ENCODE measurements around the gene LDB2.
"Not testable (repeated sequence)": the region's sequence is repeated elsewhere in the genome, so short reads cannot be mapped to it uniquely, and the experiment has no call there.

Gene LDB2

DNA sequence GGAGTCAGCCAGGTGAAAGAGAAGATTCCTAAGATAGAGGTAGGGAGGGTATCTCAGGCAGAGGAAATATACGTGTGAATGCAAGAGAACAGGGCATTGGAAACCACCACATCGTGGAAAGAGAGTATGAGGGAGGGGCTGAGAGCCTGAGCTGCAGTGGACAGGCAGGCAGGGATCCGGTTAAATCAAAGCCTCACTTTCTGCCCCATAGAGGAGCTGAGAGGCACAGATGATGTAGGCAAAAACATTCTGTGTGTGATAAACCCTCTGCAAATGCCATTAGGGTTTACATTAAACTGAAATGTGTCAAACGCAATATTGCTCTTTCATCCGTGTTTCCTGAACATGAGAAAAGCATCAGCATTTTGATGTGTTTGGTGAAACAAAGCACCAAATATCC lies 374.0 kb downstream of the LDB2 start:
- Mint-ChIP-seq H3K4me1 (ENCODE audit: low read depth) (no peaks in the 10 kb centered on the region), H3K9me3 (no peaks in the 10 kb centered on the region), H3K27me3 (ENCODE audit: low read depth) (no peaks in the 10 kb centered on the region), H3K27ac (no peak overlapping the region), H3K36me3 (ENCODE audit: low read depth) (no peaks in the 10 kb centered on the region), H3K4me3 (no peak overlapping the region)

DNA sequence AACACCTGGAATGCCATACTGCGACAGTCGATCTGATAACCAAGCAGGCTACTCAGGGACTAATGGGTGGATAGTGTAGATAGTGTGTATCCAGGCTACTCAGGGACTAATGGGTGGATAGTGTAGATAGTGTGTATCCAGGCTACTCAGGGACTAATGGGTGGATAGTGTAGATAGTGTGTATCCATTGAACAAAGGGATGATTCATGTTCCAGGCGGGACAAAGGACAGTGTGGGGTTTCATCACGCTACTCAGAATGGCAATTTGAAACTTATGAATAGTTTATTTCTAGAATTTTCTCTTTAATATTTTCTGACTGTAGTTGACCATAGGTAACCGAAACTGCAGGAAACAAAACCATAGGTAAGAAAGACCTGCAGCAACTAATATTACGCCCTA lies 374.9 kb downstream of the LDB2 start:
- H3K4me3 Mint-ChIP-seq = not testable (repeated sequence)

DNA sequence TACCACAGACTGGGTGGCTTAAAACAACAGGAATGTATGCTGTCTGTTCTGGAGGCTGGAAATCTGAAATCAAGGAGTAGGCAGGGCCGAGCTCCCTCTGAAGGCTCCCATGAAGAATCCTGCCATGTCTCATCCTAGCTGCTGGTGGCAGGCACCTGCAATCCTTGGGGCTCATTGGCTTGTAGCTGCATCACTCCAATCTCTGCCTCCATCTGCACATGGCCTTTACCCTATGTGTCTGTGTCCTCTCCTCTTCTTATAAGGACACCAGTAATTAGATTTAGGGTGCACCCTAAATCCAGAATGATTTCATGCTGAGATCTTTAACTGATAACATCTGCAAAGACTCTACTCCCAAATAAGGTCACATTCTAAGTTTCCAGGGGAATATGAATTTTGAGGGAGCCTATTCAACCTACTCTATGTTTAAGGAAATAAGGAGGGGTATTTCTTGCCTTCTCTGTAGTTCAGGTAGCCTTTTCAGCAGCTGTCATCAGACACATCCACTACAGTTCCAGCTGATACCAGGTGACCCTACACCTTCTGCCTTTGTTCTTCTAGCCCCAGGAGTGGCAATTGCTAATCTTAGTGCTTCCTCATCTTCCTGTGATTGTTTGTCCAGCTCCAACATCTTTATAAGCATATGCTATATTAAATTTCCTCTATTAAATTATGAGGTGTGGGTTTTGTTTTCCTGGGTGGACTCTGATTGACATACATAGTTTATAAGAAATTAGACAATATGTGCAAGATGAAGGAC lies 377.1 kb downstream of the LDB2 start:
- no peaks in the 10 kb centered on the region for H3K36me3 Mint-ChIP-seq (ENCODE audit: low read depth)
- no peaks in the 10 kb centered on the region for H3K9me3 Mint-ChIP-seq
- no peak overlapping the region for H3K4me3 Mint-ChIP-seq
- H3K27ac Mint-ChIP-seq = no peak overlapping the region
- no peaks in the 10 kb centered on the region for H3K4me1 Mint-ChIP-seq (ENCODE audit: low read depth)
- no peaks in the 10 kb centered on the region for H3K27me3 Mint-ChIP-seq (ENCODE audit: low read depth)

More for the DNA sequence above, 374.9 kb downstream of the LDB2 start:
- not testable (repeated sequence) for H3K36me3 Mint-ChIP-seq (ENCODE audit: low read depth); H3K9me3 Mint-ChIP-seq; H3K27ac Mint-ChIP-seq; H3K27me3 Mint-ChIP-seq (ENCODE audit: low read depth); H3K4me1 Mint-ChIP-seq (ENCODE audit: low read depth)

DNA sequence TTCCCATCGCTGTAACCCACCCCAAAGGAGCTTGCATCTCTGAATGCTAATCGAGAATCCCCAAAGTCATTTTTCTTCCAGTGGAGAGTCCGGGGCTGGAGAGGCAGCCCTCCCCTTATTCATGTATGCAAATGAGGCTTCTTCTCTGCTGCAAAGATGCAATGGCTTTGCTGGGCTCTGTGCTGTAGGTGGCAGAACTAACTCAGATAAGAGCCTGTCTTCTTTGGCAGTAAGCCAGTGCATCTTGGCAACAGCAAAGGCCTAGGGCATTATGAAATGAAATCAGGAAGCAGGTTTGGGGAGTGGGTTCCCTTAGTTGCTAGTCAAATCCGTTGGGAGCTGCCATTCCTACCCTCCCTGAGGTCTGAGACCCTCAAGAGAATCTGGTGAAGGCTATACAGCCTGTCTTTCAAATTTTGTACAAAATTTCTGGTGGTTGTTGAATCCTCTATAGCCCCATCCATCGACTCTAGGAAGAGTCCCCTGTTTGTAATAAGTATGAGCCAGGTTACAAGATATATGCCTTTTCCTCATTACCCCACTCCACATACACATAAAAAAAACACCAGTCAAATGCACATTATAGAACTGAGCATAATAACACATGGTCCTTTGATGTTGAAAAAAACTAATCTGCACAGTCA lies 381.5 kb downstream of the LDB2 start:
- H3K4me1 Mint-ChIP-seq (ENCODE audit: low read depth) = no peaks in the 10 kb centered on the region
- H3K27ac Mint-ChIP-seq = no peak overlapping the region
- H3K36me3 Mint-ChIP-seq (ENCODE audit: low read depth) = no peaks in the 10 kb centered on the region
- H3K4me3 Mint-ChIP-seq = no peak overlapping the region
- no peaks in the 10 kb centered on the region for H3K27me3 Mint-ChIP-seq (ENCODE audit: low read depth)
- H3K9me3 Mint-ChIP-seq = no peaks in the 10 kb centered on the region

DNA sequence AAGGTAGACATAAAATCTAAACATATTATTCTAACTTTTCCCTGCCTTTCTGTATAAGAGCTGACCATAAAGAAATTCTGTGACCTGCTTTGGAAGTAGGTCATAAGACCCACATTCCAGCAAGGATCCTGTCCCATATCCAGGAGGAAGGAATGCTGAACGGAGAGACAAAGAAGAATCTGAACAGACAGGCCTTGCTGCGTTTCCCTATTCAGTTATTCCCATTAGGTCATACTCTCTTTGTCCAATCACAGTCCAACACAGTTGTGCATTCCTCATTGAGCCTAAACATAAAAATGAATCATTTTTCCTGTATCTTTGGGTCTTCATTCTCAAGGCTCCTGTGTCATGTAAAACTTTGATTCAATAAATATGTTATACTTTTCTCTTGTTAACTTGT lies 384.6 kb downstream of the LDB2 start:
- Mint-ChIP-seq H3K4me3 (no peak overlapping the region), H3K36me3 (ENCODE audit: low read depth) (no peaks in the 10 kb centered on the region), H3K9me3 (peaks cover 4% of the 10 kb centered on the region), H3K4me1 (ENCODE audit: low read depth) (no peaks in the 10 kb centered on the region), H3K27me3 (ENCODE audit: low read depth) (no peaks in the 10 kb centered on the region), H3K27ac (no peak overlapping the region)

DNA sequence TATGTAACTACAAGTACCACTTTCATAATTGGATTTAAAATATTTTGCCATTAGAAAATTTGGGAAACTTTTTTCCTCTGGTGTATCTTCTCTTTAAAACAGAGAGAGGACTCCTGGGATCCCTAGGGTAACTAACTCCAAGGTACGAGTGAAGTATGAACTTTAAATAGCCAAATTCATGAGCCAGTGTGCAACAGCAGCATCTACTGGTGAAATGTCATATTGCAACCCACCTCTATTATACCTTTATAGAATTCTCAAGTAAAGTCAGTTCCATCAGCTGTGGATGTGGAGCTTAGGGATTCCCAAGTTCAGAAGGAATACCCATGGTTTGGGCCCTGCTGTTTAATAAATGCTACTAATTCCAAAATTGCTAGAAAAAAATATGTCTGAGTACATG lies 389.5 kb downstream of the LDB2 start:
- no peaks in the 10 kb centered on the region for H3K36me3 Mint-ChIP-seq (ENCODE audit: low read depth)
- H3K4me3 Mint-ChIP-seq = no peak overlapping the region
- H3K27ac Mint-ChIP-seq = no peak overlapping the region
- H3K9me3 Mint-ChIP-seq = peaks cover 15% of the 10 kb centered on the region
- no peaks in the 10 kb centered on the region for H3K27me3 Mint-ChIP-seq (ENCODE audit: low read depth)
- no peaks in the 10 kb centered on the region for H3K4me1 Mint-ChIP-seq (ENCODE audit: low read depth)

DNA sequence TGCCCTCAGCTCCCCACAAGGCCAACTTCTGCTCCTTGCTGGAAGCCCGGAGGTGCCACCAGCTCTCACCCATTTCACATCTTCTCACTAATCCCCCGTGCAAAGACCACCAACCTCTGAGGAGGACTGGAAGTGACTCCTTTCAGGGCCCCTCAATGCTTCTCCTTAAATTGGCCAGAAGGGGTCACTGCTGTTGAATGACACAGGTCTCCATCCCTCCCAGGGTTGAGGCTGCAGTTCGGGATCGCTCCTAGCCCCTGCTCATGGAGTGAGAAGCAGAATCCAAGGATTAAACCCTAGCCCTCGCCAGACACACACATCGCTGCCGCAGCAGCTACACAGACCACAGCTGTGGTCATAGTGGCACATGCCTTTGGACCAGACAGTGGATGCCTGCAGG lies 392.7 kb downstream of the LDB2 start:
- Mint-ChIP-seq H3K27me3 (ENCODE audit: low read depth) (no peaks in the 10 kb centered on the region), H3K27ac (no peak overlapping the region), H3K36me3 (ENCODE audit: low read depth) (no peaks in the 10 kb centered on the region), H3K4me3 (no peak overlapping the region), H3K9me3 (peaks cover 19% of the 10 kb centered on the region), H3K4me1 (ENCODE audit: low read depth) (no peaks in the 10 kb centered on the region)

DNA sequence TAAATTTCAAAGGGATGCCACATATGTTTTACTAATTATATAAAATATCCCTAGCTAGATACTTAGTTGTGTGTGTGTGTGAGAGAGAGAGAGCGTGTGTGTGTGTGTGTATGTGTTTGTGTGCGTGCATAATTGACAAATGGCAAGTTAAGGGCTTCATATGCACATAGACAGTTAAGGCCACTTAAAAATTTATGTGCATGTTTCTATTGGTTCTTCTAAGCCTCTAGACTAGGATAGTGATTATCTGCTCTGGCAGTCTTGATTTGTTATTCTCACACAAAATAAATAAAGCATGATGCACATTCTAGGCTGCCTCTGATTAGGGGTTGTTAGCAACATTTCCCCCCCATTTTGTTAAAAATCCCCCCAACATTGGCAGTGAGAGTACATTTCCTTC lies 393.2 kb downstream of the LDB2 start:
- H3K4me1 Mint-ChIP-seq (ENCODE audit: low read depth) = no peaks in the 10 kb centered on the region
- H3K9me3 Mint-ChIP-seq = peaks cover 18% of the 10 kb centered on the region
- no peak overlapping the region for H3K4me3 Mint-ChIP-seq
- no peak overlapping the region for H3K27ac Mint-ChIP-seq
- H3K36me3 Mint-ChIP-seq (ENCODE audit: low read depth) = no peaks in the 10 kb centered on the region
- no peaks in the 10 kb centered on the region for H3K27me3 Mint-ChIP-seq (ENCODE audit: low read depth)

DNA sequence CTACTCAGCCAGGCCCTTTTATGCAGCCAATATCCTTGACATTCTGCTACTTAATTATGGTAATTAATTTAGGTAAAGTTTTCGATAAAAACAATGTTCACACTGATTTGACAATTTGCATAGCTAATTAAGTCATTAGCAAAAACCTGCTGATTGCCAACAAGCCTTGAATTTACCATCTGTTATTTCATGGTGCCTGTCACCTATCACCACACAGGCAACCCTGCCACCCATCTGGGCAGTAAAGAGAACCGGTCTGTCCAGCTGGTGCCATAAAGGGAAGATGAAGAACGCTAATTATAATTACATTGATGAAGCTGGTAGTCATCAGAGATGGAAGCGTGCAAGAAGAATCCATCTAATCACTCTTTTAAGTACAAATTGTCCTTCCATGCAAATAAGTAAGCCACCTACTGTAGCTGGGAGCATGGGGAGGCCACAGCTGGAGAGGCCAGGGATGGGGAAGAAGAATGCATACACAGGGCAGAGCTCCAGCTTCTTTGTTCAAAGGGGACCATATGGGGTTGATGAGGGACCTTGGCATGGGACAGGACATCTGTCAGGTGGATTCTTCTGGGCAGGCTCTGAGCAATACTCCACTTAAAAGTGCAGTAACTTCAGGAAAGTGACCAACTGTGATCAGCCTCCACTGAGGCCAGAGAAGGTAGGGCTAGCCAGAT lies 394.9 kb downstream of the LDB2 start:
- no peaks in the 10 kb centered on the region for H3K27me3 Mint-ChIP-seq (ENCODE audit: low read depth)
- H3K4me1 Mint-ChIP-seq (ENCODE audit: low read depth) = no peaks in the 10 kb centered on the region
- H3K9me3 Mint-ChIP-seq = peaks cover 15% of the 10 kb centered on the region
- no peak overlapping the region for H3K4me3 Mint-ChIP-seq
- H3K27ac Mint-ChIP-seq = no peak overlapping the region
- no peaks in the 10 kb centered on the region for H3K36me3 Mint-ChIP-seq (ENCODE audit: low read depth)

DNA sequence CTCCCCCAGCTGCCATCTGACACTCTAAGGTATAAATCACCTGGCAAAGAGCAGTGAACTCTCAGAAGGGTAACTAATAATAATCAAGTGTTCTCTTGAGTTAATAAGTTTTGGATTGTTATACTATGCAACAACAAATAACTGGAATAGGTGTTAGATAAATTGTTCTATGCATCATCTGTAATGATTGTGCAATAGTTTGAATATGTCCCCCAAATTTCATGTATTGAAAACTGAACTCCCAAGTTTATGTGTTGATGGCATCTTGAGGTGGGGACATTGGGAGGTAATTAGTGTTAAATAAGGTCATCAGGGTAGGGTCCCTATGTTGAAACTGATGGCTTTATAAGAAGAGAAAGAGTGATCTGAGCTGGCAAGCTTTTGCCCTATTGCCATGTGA lies 399.5 kb downstream of the LDB2 start:
- H3K36me3 Mint-ChIP-seq (ENCODE audit: low read depth) = no peaks in the 10 kb centered on the region
- H3K27me3 Mint-ChIP-seq (ENCODE audit: low read depth) = no peaks in the 10 kb centered on the region
- peaks cover 5% of the 10 kb centered on the region for H3K9me3 Mint-ChIP-seq
- no peak overlapping the region for H3K27ac Mint-ChIP-seq
- no peaks in the 10 kb centered on the region for H3K4me1 Mint-ChIP-seq (ENCODE audit: low read depth)
- H3K4me3 Mint-ChIP-seq = no peak overlapping the region

DNA sequence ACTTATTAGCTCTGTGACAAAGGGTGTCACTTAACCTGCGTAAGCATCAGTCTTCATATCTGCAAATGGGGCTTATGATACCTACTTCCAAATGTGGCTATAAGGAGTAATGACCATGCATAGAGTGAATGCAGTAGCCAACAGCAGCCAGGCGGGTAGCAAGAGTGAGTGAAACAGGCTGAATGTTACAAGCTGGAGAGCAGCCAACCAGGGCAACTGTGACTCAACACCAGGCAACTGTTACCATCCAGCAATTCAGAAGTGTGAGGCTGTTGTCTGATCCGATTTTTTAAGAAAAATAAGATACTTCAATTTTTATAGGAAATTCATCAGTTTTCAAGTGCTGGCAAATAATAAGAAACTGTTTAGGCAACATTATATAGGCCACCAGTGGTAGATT lies 401.9 kb downstream of the LDB2 start:
- Mint-ChIP-seq H3K9me3 (peaks cover 3% of the 10 kb centered on the region), H3K36me3 (ENCODE audit: low read depth) (no peaks in the 10 kb centered on the region), H3K4me3 (no peak overlapping the region), H3K27ac (no peak overlapping the region), H3K4me1 (ENCODE audit: low read depth) (no peaks in the 10 kb centered on the region), H3K27me3 (ENCODE audit: low read depth) (no peaks in the 10 kb centered on the region)

DNA sequence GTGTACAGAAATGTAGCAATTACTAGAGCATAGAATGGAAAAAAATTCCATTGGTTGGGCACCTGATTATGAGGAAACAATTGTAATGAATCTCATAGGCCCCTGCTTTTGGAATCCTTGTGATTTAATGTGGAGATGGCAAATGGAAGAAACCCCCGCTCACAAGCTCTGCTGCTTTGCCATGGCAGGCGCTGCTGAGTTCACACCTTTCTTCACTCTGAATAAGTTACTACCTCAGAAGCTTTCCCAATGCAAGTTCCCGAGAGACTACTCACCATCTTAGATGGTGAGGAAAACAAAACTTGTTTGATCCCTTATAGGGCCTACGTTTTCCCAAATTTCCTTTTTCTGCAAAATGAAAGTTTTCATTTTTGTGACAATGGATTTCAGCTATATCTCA lies 405.6 kb downstream of the LDB2 start:
- Mint-ChIP-seq H3K4me3 (no peak overlapping the region), H3K9me3 (no peaks in the 10 kb centered on the region), H3K27ac (no peak overlapping the region)

DNA sequence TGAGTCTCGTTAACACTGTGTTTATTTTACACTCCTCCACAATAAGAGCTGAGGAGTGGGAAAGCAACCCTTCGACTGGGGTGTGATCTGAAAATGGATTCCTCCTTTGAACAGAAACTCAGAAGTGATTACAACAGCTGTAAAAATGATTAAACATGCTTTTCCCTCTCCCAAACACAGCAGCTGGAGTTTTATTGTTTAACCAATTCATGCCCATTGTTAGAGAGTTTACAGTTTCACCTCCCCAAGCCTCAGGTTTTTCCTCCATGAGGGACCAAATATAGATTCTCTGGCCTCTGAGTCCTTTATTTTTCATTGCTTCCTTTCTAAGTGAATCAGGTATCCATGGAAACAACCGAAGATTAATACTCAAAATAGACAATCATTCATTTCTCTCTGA lies 409.2 kb downstream of the LDB2 start:
- Mint-ChIP-seq H3K4me3 (no peak overlapping the region), H3K27me3 (ENCODE audit: low read depth) (no peaks in the 10 kb centered on the region), H3K9me3 (no peaks in the 10 kb centered on the region), H3K27ac (no peak overlapping the region), H3K4me1 (ENCODE audit: low read depth) (no peaks in the 10 kb centered on the region), H3K36me3 (ENCODE audit: low read depth) (no peaks in the 10 kb centered on the region)

More for the DNA sequence above, 405.6 kb downstream of the LDB2 start:
- Mint-ChIP-seq H3K4me1 (ENCODE audit: low read depth) (no peaks in the 10 kb centered on the region), H3K36me3 (ENCODE audit: low read depth) (no peaks in the 10 kb centered on the region), H3K27me3 (ENCODE audit: low read depth) (no peaks in the 10 kb centered on the region)

DNA sequence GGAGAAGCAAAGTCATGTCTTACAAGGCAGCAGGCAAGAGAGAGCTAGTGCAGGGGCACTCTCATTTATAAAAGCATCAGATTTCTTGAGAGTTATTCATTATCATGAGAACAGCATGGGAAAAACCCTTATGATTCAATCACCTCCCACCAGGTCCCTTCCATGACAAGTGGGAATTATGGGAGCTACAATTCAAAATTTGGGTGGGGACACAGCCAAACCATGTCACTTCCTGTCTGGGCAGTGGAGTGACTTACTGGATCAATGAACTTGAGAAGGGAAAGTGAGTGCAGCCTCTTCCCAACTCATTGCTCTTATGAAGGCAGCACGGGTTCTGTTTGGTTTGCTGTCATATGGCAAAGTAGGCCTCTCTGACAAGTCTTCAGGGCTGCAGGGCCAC lies 410.4 kb downstream of the LDB2 start:
- H3K4me3 Mint-ChIP-seq = no peak overlapping the region

DNA sequence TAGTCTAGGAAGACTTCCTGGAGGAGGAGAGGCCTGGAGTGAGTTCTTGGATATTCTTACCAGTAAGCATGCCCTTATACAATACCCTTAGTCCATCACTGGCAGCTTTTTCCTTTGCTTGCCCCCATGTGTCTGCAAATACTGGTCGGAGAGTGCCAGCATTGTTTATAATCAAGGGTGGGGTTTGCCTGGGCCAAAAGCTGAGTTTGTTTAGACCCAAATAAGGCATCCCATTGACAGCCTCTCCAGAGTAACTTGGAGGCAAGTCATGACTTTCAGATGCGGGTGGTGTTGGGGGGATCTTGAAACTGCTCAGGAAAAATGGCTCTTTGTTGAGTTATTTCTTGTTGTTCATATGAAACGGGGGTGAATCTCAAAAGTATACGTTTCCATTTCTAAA lies 413.7 kb downstream of the LDB2 start:
- Mint-ChIP-seq H3K27ac (no peak overlapping the region), H3K27me3 (ENCODE audit: low read depth) (no peaks in the 10 kb centered on the region), H3K4me3 (no peak overlapping the region), H3K4me1 (ENCODE audit: low read depth) (no peaks in the 10 kb centered on the region), H3K9me3 (no peaks in the 10 kb centered on the region), H3K36me3 (ENCODE audit: low read depth) (no peaks in the 10 kb centered on the region)

More for the DNA sequence above, 410.4 kb downstream of the LDB2 start:
- Mint-ChIP-seq H3K27ac (no peak overlapping the region), H3K4me1 (ENCODE audit: low read depth) (no peaks in the 10 kb centered on the region), H3K36me3 (ENCODE audit: low read depth) (no peaks in the 10 kb centered on the region), H3K9me3 (no peaks in the 10 kb centered on the region), H3K27me3 (ENCODE audit: low read depth) (no peaks in the 10 kb centered on the region)

Data from T-helper 1 cell treated with Interleukin-12 subunit alpha and Interleukin-12 subunit beta and Interleukin-4 antibody, amounts not matched to agents 30 μg/mL and 1 μg/mL, for 36 hours (primary cell).